NCI-H2171 (cell line): Measurements from ENCODE around the gene IRF5.
"Not testable (repeated sequence)": the region's sequence is repeated elsewhere in the genome, so short reads cannot be mapped to it uniquely, and the experiment has no call there.

Source experiments
- DNase-seq: peaks from one replicate; lab custom pipeline; 2025; lab: John Stamatoyannopoulos, UW

Gene IRF5

DNA sequence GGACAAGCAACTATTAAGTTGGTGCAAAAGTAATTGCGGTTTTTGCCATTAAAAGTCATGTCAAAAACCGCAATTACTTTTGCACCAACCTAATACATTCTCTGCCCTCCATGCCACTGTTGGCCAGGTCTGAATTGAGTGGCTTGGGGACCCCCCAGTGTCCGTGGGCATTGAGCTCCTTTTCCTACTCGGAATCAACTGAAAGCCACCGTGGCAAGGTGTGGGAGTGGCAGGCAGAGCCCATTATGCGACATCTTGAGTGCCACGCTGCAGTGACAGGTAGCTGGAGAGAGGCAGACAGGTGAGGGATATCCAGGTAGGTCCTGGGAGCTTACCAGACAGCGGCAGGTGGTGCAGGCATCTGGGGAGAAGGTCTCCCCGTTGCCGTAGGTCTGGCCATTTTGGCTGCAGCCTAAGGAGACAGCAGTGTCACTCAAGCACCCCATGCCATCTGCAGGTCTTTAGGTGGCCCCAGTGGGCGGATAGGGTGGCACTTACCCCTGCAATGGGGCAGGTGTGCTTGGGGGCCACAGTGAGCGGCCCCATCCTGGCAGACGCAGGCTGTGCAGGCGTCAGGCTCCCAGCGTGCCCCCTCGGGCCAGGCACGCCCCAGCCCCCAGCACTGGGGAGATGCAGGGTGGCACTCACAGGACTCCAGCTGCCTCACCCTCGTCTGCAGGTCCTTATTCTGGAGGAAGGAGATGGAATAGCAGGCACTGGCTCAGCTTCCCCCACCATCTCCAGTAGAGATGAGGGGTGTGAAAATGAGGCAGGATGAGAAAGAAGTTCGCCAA is 30.8 kb upstream of the IRF5 start:
- no peak for DNase-seq

DNA sequence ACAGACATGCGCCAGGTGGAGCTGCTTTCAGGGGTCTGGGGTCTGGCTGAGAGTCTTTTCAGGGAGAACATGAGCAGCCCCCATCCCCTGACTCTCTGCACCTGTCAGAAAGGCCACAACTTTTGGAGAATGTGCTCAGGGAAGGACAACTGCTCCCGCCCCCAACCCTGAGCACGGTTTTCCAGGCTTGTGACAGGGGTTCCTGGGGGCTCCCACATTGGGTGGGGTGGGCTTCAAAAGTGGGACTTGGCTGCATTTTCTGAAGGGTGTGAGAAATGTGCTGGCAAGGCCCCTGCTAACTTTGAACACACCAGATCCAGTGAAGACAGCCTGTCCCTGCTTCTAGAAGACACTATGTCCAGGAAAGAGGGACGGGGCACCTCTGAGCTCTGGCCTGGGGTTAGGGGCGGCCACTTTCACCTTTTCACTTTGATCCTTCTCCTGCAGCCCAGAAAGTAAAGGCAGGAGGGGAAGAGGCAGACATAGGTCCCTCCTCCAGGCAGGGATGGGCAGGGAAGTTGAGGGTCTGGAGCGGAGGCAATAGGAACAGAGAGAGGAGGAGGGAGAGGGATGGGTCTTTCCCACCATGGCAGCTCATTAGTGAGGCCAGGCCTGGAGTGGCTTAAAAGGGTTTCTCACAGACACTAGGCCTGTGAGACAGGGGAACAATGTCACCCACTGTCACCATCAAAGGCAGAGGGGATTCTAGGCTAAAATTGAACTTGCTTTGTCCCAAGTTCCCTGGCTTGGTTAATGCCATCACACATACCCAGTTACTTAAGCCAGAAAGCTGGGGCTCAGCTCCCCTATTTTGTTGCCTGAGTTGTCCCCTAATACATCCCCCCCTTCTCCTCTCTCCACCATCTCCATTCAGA is 28.7 kb upstream of the IRF5 start:
- DNase-seq: no peak

DNA sequence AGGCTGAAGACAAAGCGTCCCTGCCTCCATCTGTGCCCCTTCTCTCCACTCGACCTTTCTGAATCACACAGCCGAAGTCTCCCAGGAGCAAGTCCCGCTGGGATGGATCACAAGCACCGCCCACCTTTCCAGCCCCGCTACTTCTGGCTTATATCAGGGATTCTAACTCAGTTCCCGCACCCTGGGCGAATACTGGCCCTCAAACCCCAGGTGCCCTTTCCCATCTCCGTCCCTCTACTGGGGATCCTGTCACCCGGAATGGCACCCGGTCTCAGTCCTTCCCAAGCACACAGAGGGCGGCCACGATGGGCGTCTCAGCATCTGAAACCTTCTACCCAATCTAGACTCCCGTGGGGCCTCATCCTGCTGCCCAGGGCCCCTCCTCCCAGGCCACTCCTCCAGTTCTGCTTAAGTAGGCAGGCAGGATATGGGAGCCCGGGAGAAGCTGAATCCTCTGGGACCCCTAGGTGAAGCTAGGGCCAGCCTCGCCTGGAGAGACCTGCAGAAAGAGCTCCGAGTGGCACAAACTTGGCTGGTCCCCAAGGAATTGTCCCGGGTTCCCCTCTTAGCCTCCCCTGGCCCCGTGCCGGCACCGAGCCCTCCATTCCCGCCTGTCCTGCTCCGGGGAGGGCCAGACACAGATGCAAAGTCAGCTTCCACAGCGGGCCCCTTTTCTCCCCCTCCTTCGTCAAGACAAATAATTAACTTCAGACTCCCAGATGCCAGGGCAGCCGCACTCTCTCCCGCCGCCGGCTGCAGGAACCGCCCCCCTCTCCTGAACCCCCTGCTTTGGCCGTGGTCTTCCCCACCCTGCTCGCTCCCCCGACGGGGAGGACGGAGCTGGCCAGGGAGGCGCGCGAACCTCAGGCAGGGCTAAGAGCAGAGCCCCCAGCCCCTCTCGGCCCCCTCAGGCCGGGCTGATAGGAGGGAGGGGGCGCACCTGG is 27.8 kb upstream of the IRF5 start:
- peak; percentile 80 for DNase-seq

DNA sequence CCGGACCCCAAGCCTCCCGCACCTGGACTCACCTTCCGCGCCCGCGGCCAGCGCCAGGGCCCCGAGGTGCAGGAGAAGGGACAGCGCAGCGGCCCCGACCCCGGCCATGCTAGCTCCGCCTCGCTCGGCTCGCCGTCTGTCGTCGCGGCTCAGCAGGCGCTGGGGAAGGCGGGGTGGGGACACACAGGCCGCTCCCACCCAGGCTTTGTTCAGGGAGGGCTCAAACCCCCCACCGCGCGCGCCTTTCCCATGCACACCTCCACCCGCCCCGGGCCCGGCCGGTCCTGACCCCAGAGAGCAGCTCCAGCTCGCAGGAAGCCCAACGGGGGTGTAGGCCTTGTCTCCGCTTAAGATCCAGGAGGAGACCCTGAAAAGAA is 27.2 kb upstream of the IRF5 start, which contains the start of gene KCP:
KCP (minus strand) TSS at position 141 of the 377 bp plus-strand sequence; CDS start at position 108, 33 bp downstream.
- no peak for DNase-seq

DNA sequence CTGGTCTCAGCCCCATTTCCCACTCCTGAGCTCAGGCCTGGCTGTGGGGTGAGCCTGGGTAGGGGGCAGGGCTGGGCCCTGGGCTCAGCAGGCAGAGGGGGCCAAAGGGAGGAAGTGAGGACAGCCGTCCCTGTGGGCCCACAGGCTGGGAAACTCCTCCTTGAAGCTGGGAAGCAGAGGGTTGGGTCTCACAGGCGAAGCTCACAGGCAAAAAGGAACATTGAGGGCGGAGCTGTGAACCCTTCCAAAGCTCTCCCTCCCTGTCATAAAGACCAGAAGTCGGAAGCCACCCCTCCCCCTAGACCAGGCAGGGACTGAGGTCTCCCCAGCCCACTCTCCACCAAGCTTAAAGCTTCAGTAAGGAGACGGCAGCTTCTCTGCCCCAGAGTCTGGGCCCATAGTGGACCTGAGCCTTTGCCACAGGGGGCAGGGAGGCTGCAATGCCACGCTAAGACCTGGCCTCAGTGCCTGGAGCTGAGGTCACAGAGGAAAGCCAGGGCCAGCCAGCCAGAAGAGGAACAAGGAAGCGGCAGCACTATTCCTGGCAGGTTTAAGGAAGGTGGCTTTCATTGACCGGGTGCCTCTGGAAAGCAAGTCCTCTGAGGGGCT is 26.2 kb upstream of the IRF5 start:
- DNase-seq: no peak

DNA sequence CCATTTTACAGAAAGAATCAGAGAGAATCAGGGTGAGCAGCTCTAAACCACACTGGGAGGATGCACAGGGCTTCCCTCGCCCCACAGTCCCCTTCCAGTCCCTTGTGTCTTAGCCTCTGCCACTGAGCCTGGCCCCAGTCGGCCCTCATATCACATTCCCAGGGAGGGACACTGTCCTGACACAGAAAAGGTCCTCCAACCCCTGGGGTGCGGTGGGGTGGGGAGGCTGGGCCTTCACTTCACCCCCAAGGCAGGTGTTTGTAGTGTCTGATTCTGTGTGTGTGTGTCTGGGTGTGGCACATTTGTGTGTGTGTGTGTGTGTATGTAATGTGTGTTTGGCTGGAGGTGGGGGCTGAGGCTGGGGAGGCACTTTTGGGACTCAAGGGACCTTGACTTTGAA is 25.4 kb upstream of the IRF5 start:
- no peak for DNase-seq

DNA sequence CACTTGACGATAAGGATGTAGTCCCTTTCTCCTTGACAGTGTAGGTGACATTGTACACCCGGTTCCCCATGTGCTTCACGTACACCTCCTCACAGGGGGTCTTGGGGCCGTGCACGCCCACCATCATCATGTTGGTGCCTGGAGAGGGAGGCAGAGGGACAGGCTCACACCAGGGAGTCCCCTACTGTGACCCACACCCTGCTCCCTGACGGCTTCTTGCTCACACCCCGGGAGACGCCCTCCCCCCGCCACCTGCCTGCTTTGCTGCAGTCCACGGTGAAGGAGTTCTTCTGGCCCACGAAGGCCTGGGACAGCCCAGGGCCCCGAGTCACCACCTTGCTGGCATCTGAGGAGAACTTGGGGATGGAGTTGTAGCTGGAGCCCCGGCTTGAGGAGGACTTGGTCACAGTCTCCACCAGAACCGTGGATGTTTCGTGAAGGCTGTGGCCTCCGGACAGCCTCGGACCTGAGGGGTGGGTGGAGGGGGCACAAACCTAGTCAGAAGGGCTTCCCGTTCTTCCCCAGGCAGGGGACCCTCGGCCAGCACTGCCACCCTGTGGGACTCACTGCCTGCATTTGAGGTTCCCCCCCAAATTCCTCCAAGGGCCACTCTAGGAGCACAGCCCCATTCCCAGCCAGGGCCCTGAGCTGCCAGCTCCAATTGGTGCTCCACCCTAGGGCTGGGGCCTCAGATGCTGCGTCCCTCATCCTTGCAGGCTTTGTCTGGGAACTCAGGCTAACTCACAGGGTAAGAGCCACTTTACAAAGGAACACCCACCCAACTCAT is 24.8 kb upstream of the IRF5 start:
- DNase-seq: not testable (repeated sequence)

DNA sequence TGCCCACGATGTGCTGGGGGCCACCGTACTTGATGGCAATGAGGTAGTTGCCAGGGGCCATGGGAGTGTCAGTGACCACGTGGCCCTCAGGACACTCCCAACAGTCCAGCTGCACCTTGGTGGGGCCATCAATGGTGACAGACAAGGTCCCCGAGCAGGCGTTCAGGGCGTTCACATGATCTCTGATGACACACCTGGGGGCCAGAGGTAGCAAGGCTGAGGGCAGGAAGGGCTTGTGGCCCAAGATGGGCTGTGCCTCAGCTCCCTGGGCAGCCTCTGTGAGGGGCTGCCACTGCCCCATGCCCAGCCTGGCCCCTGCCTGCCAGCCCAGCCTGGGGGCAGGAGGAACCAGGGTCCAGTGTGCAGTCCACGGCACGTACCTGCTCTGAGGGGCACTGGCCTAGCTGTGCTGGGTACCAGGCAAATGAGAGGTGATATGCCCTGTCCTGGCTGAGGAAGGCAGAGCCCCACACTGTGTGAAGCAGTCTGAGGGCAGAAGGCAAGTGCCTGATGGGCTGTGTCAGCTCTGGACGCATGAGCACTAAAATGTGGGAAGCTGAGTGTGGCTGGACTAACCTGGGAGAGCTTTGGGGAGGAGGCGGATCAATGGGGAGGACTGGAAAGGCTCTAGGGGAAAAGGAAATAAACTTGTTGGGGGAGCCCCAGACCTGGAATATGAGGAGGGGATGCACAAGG is 23.7 kb upstream of the IRF5 start:
- no peak for DNase-seq

DNA sequence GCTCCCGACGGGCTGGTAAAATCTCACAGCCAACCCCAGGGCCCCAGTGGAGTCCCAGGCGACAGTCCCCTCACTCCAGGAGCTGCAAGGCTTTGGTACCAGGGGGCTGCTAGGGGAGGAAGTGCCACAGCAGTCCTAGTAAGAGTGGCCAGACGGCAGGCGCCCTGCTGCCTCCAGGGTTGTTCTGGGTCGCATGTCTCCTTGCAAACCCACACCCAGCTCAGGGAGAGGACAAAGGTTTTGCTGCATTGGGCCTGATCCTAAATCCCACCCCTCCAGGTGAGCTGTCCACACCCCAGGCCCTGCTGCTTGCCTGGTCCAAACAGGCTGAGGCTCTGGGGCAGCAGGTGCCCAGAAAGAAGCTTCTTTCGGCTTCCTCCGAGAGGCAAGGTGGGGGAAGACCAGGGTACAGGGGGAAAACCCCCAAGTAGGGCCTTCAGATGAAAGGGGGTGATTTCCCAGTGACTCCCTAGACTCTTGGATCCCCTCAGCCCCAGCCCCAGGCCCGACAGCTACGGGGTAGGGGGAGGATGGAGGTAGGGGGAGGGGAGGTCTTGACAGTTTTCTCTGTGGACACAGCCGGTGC is 23.1 kb upstream of the IRF5 start:
- DNase-seq: no peak

DNA sequence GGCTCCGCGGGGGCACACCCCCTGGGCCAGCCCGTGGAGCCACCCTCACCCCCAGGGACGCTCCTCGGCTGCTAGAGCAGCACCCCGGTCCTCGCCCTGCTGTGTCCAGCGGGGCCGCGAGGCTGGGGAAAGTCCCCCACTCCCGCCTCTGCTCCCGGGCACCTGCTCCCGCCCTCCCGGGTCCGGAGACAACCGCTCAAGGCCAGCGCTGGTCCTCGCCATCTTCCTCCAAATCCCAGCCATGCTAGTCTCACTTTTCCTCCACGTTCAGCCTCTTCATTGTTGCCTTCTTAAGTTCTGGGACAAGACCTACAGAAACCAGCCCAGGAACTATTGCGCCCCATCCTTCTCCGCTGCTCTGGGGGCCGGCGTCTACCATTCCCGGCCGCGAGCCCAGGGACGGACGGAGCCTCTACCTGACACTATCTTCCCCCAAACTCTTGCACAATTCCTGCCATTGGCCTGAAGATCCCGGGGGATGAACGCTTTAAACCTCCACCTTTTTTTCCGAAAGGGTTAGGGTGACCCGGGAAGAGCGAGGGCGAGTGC is 22.4 kb upstream of the IRF5 start:
- no peak for DNase-seq

DNA sequence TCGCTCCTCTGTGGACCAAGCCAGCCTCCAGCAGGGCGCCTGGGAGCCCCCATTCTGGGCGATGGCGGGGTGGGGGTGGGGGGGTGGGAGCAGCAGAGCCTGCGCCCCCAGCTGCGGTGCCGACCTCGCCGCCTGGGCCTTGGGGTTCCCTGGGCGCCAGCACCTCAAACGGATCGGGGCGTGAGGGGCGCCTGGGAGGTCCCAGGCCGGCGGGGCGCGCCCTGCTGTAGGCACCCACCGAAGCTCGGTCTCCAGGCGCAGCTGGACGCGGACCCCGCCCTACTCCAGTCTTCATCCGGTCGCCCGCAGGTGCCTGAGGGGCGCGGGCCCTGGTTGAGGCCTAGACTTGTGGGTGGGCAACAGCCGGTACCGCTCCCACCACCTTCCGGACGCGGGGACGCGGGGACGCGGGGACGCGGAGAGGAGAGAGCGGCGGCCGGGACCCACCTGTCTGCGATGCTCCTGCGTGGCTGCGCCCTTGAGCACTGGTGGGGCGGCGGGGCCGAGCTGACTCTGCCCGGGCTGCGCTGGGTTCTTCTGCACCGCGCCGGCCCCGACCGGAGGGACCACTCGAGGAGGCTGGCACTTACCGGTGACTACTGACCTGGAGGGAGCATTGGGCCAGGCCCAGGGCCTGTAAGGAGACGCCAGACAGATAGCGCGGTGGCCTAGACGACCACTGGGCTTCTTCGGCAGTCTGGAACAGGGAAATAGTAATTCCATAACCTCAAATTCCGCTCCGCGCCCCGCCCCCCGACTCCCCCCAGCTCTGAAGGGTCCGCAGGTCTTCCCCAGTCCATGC is 21.7 kb upstream of the IRF5 start:
- no peak for DNase-seq

DNA sequence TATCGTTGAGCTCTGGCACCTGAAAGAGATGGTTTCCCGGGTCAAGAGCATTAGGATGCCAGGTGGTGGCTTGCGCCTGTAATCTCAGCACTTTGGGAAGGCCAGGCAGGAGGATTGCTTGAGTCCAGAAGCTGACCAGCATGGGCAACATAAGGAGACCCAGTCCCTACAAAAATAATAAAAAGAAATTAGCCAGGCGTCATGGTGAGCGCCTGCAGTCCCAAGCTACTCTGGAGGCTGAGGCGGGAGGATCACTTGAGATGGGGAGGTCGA is 21.1 kb upstream of the IRF5 start:
- DNase-seq: no peak

DNA sequence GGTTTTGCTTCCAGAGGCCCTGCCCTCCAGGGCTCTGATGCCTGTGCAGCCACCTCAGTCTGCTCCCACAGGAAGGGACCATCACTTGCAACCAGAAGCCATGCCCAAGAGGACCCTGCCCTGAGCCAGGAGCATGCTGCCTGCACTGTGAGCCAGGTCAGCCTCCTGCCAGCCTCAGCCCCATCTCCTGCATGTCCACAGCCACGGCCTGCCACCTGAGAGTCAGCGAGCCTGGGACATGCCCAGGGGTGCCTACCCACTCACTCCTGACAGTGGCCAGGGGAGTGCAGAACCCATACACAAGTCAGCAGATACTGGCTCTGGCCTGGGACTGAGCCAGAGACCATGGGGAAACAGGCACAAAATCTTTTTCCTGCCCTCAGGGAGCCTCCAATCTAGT is 20.6 kb upstream of the IRF5 start:
- DNase-seq: no peak

DNA sequence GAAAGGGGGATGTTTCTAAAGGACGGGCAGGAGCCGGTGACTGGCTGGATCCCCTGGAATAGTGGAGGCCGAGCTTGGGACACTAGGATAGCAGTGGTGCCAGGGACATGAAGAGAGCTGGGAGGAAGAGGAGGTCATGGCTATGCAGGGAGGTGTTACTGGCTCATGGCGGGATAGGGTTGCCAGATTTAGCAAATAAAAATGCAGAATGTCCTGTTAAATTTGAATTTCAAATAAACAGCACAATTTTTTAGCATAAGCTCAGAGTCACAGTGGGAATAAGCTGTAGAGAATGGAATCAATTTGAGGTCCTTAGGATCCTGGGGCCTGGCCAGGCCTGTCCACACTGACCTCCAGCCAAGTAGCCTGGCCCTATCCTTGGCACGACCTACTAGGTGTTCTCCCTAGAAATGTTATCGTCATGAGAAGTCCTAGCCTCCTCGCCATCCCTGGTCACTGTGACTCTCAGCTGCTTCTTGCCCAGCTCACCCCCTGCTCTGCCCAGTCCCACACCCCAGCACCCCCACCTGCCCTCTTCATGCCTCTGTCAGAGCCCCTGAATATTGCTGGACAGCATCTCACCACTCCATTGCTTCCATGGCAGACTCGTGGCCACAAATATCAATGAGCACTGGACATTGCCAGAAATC is 19.6 kb upstream of the IRF5 start:
- no peak for DNase-seq

DNA sequence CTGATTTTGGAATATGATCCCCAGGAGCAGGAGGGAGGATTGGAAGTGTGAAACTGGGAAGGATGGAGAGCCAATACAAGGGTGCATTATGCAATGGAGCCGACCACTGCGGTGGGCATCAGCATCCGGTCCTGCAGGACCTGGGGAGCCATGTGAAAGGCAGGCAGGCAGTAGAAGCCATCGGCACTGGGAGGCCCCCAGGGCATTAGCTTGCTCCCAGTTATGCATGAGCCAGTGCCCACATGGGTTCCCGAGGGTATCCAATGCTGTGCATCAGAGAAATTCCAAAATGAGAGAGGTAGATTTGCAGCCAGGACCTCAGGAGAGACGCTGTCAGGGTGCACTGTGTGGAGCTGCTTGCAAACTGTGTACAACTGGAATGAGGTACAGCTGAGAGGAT is 18.5 kb upstream of the IRF5 start:
- DNase-seq: no peak

DNA sequence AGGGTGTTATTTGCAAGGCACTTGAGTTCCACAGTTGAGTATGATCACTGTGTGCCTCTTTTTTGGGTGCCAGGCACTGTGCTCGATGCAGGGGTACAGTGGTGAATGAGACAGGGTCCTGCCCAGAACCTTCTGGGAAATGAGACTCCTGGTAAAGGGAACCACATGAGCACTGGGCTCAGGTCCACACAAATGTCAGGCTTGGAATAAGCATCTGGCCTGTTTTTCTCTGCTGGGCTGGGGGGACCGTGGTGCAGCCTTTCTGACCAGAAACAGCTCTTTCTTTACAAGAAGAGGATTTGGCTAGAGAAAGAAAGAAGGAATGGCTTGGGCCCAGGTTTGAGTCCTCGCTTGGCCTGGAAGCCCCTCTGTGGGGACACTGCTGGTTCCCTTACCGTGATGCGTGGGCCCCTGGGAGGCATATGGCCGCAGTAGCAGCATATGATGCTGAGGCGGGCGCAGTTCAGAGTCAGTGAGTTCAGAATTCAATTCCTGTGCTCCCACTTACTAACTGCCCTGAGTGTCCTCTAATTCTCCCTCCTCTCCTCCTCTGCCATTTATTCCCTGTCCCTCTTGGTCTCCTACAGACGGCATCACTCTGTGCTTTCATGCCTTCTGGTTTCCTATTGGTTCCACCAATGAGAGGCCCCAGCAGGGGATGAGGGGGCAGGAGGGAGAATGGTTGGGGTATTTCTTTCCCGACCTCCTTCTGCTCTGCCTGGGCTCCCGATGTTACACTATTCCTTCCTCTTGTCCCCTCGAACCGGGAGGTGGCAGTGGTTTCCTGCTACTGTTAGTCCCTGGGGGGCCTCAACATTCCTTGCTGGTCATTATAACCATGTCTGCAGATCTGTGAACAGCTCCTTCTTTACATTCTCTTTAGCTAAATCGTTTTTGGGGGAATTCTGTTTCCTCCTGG is 17.6 kb upstream of the IRF5 start:
- DNase-seq: no peak

DNA sequence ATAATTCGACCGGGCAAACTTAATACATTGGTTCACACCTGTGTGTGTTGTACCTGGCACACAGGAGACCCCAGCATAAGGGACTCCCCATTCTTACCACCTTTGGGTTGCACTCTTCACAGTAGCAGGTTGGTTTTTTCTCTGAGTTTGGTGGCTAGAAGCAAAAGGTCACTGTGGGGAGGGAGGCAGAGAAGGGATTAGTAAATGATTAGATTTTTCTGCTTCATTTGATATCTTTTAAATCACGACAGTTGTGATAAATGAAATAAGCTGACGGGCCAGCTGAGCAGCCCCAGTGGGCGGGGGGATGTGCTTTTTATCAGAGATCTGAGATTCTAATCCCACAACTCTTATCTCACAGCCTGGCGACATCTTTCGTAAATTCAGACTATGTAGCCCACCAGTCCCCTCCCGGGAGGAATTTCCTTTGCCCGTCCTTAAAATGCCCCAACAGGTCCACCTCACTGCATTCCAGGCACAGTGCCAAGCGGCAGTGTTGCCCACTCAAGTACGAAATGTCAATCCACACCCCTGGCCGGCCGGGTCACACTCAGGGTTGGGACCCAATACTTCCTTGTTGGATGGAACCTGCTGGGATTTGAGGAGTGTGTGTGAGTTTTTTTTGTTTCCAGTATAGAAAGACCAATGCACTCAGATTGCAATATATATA is 16.7 kb upstream of the IRF5 start:
- no peak for DNase-seq
